HEK293 (cell line): ENCODE data around the gene NHSL2.
A peak's percentile ranks its signal among the peaks of the same experiment; 100 is the strongest.

Experiments used
- KLF16 ChIP-seq: fragments of 450-650 bp; formaldehyde crosslinking; IDR thresholded peaks from 2 replicates; pipeline ENCODE4 v1.5.1; 2017; ENCODE audit warnings: missing biosample characterization, missing genetic modification characterization
- ZBTB17 ChIP-seq: fragments of 450-650 bp; formaldehyde crosslinking; IDR thresholded peaks from 2 replicates; pipeline ENCODE4 v1.5.1; 2016; ENCODE audit warnings: missing biosample characterization, missing genetic modification characterization
- ZBTB20 ChIP-seq: fragments of 450-650 bp; formaldehyde crosslinking; IDR thresholded peaks from 2 replicates; pipeline ENCODE4 v1.5.1; 2016; ENCODE audit warnings: missing biosample characterization, missing genetic modification characterization
- ZBTB48 ChIP-seq: fragments of 450-650 bp; formaldehyde crosslinking; IDR thresholded peaks from 2 replicates; pipeline ENCODE4 v1.5.1; 2016; ENCODE audit warnings: missing biosample characterization, missing genetic modification characterization
- ZNF10 ChIP-seq: fragments of 450-650 bp; formaldehyde crosslinking; IDR thresholded peaks from 2 replicates; pipeline ENCODE4 v1.5.1; 2017; ENCODE audit warnings: missing biosample characterization, missing genetic modification characterization
- ZNF169 ChIP-seq: fragments of 450-650 bp; formaldehyde crosslinking; IDR thresholded peaks from 2 replicates; pipeline ENCODE4 v1.5.1; 2016; ENCODE audit warnings: missing biosample characterization, missing genetic modification characterization
- ZNF2 ChIP-seq: fragments of 450-650 bp; formaldehyde crosslinking; IDR thresholded peaks from 2 replicates; pipeline ENCODE4 v1.5.1; 2016; ENCODE audit warnings: missing biosample characterization, missing genetic modification characterization
- ZNF280C ChIP-seq: fragments of 450-650 bp; formaldehyde crosslinking; IDR thresholded peaks from 2 replicates; pipeline ENCODE4 v1.5.1; 2016; ENCODE audit warnings: missing biosample characterization, missing genetic modification characterization
- ZNF324 ChIP-seq: fragments of 450-650 bp; formaldehyde crosslinking; IDR thresholded peaks from 2 replicates; pipeline ENCODE4 v1.5.1; 2016; ENCODE audit warnings: missing biosample characterization, missing genetic modification characterization
- ZNF341 ChIP-seq: fragments of 450-650 bp; formaldehyde crosslinking; IDR thresholded peaks from 2 replicates; pipeline ENCODE4; 2016; ENCODE audit warnings: low read depth, missing biosample characterization, missing genetic modification characterization
- ZNF404 ChIP-seq: fragments of 450-650 bp; formaldehyde crosslinking; IDR thresholded peaks from 2 replicates; pipeline ENCODE4 v1.5.1; 2017; ENCODE audit warnings: missing biosample characterization, missing genetic modification characterization
- ZNF514 ChIP-seq: fragments of 450-650 bp; formaldehyde crosslinking; IDR thresholded peaks from 2 replicates; pipeline ENCODE4 v1.5.1; 2016; ENCODE audit warnings: missing biosample characterization, missing genetic modification characterization
- ZNF548 ChIP-seq: fragments of 450-650 bp; formaldehyde crosslinking; IDR thresholded peaks from 2 replicates; pipeline ENCODE4 v1.5.1; 2016; ENCODE audit warnings: missing biosample characterization, missing genetic modification characterization
- ZNF558 ChIP-seq: fragments of 450-650 bp; formaldehyde crosslinking; IDR thresholded peaks from 2 replicates; pipeline ENCODE4 v1.5.1; 2016; ENCODE audit warnings: missing biosample characterization, missing genetic modification characterization
- ZNF580 ChIP-seq: fragments of 450-650 bp; formaldehyde crosslinking; IDR thresholded peaks from 2 replicates; pipeline ENCODE4 v1.5.1; 2016; ENCODE audit warnings: missing biosample characterization, missing genetic modification characterization
- ZNF645 ChIP-seq: fragments of 450-650 bp; formaldehyde crosslinking; IDR thresholded peaks from 2 replicates; pipeline ENCODE4; 2016; ENCODE audit warnings: missing biosample characterization, missing genetic modification characterization
- ZNF843 ChIP-seq: fragments of 450-650 bp; formaldehyde crosslinking; IDR thresholded peaks from 2 replicates; pipeline ENCODE4 v1.5.1; 2016; ENCODE audit warnings: missing biosample characterization, missing genetic modification characterization
- ZSCAN18 ChIP-seq: fragments of 450-650 bp; formaldehyde crosslinking; IDR thresholded peaks from 2 replicates; pipeline ENCODE4 v1.5.1; 2016; ENCODE audit warnings: missing biosample characterization, missing genetic modification characterization
- ZSCAN23 ChIP-seq: fragments of 450-650 bp; formaldehyde crosslinking; IDR thresholded peaks from 2 replicates; pipeline ENCODE4 v1.5.1; 2016; ENCODE audit warnings: missing biosample characterization, missing genetic modification characterization
- TF ChIP-seq, protein P1 (sequence below): fragments of 450-650 bp; formaldehyde crosslinking; IDR thresholded peaks from 2 replicates; pipeline ENCODE4 v1.5.1; 2016; ENCODE audit warnings: missing biosample characterization, missing genetic modification characterization, borderline replicate concordance
- TF ChIP-seq, protein P2 (sequence below): fragments of 450-650 bp; formaldehyde crosslinking; IDR thresholded peaks from 2 replicates; pipeline ENCODE4 v1.5.1; 2016; ENCODE audit warnings: missing biosample characterization, missing genetic modification characterization
- TF ChIP-seq, protein P3 (sequence below): fragments of 450-650 bp; formaldehyde crosslinking; IDR thresholded peaks from 2 replicates; pipeline ENCODE4 v1.5.1; 2016; ENCODE audit warnings: missing biosample characterization, missing genetic modification characterization
- TF ChIP-seq, protein P4 (sequence below): fragments of 450-650 bp; formaldehyde crosslinking; IDR thresholded peaks from 2 replicates; pipeline ENCODE4 v1.5.1; 2016; ENCODE audit warnings: missing biosample characterization, missing genetic modification characterization, borderline replicate concordance
- TF ChIP-seq, protein P5 (sequence below): fragments of 450-650 bp; formaldehyde crosslinking; optimal IDR thresholded peaks from 2 replicates; pipeline ENCODE3; 2016; ENCODE audit warnings: missing biosample characterization, mild to moderate bottlenecking, missing genetic modification characterization

Gene NHSL2

DNA sequence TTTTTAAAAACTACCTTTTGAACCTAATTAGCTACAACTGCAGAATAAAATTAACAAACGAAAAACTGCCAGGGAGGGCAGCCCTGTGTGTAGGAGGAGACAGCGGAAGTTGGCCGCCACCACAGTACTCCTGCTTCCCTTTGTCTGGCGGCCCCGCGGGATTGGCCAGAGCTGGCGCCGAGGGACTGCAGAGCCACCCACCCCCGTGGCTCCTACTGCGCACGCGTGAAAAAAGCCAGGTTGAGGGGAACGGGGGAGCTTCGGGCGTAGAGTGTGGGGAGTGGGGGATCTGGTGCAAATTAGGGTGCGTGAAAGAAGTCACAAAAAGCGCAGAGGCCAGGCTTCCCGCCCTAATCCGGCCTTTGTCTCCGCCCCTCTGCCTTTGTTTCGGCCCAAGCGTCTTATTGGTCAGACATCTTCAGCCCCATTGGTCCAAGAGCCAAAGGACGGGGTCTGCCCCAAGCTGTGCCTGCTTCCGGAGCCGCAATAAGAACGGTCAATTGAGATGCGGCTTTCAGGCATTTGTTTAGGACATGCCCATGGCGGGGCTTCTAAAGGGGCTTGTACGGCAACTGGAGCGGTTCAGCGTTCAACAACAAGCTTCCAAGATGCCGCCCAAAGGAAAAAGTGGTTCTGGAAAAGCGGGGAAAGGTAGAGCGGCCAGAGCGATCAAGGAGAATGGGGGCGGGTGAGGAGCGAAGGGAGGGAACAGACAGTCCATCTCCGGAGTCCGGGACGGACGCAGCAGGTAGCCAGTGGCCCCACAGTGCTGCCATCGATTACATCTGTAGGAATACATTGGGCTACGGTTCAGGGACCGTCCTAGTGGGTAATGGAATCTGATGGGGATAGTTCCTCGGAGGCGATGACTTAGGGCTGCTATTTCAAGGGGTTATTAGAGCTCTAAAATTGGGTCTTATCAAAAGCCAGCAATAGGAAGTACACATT is 270.8 kb downstream of the NHSL2 start, which contains the start of gene PIN4 (continued):
- TF ChIP-seq ZBTB20 (tag by site-specific recombination) (no peak; the same call in 1 of the 2 replicates), ZSCAN18 (tag by site-specific recombination) (no peak), ZNF514 (no peak), ZNF341 (tag by site-specific recombination) (peak; percentile 93), ZNF404 (tag by site-specific recombination) (no peak), ZNF324 (tag by site-specific recombination) (0 out of 2 replicates have a peak, but pooled peaks have one; percentile 34), ZNF580 (tag by site-specific recombination) (0 out of 2 replicates have a peak, but pooled peaks have one; percentile 13), KLF16 (tag by site-specific recombination) (no peak; the same call in 1 of the 2 replicates), ZNF558 (no peak), ZNF645 (tag by site-specific recombination) (no peak), ZBTB48 (tag by site-specific recombination) (peak; percentile 99), ZNF169 (no peak), ZNF2 (no peak), ZNF548 (tag by site-specific recombination) (no peak), ZSCAN23 (tag by site-specific recombination) (no peak), ZNF843 (peak; percentile 32), ZNF280C (tag by site-specific recombination) (no peak), ZNF10 (peak; percentile 54; the same call in 1 of the 2 replicates), ZBTB17 (tag by site-specific recombination) (peak; percentile 98)
- TF ChIP-seq, protein P1, sequence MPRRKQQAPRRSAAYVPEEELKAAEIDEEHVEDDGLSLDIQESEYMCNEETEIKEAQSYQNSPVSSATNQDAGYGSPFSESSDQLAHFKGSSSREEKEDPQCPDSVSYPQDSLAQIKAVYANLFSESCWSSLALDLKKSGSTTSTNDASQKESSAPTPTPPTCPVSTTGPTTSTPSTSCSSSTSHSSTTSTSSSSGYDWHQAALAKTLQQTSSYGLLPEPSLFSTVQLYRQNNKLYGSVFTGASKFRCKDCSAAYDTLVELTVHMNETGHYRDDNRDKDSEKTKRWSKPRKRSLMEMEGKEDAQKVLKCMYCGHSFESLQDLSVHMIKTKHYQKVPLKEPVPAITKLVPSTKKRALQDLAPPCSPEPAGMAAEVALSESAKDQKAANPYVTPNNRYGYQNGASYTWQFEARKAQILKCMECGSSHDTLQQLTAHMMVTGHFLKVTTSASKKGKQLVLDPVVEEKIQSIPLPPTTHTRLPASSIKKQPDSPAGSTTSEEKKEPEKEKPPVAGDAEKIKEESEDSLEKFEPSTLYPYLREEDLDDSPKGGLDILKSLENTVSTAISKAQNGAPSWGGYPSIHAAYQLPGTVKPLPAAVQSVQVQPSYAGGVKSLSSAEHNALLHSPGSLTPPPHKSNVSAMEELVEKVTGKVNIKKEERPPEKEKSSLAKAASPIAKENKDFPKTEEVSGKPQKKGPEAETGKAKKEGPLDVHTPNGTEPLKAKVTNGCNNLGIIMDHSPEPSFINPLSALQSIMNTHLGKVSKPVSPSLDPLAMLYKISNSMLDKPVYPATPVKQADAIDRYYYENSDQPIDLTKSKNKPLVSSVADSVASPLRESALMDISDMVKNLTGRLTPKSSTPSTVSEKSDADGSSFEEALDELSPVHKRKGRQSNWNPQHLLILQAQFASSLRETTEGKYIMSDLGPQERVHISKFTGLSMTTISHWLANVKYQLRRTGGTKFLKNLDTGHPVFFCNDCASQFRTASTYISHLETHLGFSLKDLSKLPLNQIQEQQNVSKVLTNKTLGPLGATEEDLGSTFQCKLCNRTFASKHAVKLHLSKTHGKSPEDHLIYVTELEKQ (tag by site-specific recombination) = 0 out of 2 replicates have a peak, but pooled peaks have one; percentile 15
- TF ChIP-seq, protein P2, sequence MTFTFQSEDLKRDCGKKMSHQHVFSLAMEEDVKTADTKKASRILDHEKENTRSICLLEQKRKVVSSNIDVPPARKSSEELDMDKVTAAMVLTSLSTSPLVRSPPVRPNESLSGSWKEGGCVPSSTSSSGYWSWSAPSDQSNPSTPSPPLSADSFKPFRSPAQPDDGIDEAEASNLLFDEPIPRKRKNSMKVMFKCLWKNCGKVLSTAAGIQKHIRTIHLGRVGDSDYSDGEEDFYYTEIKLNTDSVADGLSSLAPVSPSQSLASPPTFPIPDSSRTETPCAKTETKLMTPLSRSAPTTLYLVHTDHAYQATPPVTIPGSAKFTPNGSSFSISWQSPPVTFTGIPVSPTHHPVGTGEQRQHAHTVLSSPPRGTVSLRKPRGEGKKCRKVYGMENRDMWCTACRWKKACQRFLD (tag by site-specific recombination) = no peak
- TF ChIP-seq, protein P3, sequence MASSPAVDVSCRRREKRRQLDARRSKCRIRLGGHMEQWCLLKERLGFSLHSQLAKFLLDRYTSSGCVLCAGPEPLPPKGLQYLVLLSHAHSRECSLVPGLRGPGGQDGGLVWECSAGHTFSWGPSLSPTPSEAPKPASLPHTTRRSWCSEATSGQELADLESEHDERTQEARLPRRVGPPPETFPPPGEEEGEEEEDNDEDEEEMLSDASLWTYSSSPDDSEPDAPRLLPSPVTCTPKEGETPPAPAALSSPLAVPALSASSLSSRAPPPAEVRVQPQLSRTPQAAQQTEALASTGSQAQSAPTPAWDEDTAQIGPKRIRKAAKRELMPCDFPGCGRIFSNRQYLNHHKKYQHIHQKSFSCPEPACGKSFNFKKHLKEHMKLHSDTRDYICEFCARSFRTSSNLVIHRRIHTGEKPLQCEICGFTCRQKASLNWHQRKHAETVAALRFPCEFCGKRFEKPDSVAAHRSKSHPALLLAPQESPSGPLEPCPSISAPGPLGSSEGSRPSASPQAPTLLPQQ = peak; percentile 73; the same call in 1 of the 2 replicates
- TF ChIP-seq, protein P4, sequence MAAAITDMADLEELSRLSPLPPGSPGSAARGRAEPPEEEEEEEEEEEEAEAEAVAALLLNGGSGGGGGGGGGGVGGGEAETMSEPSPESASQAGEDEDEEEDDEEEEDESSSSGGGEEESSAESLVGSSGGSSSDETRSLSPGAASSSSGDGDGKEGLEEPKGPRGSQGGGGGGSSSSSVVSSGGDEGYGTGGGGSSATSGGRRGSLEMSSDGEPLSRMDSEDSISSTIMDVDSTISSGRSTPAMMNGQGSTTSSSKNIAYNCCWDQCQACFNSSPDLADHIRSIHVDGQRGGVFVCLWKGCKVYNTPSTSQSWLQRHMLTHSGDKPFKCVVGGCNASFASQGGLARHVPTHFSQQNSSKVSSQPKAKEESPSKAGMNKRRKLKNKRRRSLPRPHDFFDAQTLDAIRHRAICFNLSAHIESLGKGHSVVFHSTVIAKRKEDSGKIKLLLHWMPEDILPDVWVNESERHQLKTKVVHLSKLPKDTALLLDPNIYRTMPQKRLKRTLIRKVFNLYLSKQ (tag by site-specific recombination) = no peak
- TF ChIP-seq, protein P5, sequence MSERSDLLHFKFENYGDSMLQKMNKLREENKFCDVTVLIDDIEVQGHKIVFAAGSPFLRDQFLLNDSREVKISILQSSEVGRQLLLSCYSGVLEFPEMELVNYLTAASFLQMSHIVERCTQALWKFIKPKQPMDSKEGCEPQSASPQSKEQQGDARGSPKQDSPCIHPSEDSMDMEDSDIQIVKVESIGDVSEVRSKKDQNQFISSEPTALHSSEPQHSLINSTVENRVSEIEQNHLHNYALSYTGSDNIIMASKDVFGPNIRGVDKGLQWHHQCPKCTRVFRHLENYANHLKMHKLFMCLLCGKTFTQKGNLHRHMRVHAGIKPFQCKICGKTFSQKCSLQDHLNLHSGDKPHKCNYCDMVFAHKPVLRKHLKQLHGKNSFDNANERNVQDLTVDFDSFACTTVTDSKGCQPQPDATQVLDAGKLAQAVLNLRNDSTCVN (tag by site-specific recombination) = no peak
